HG03432 (cell line): ENCODE measurements around the gene CLCN2.

Source experiments
- ATAC-seq: cut with Tn5 transposase; IDR thresholded peaks from one replicate; pipeline ENCODE4 v1.9.1; 2021; ENCODE audit warnings: mild to moderate bottlenecking, moderate library complexity; ENCODE audit not compliant: unreplicated experiment

The CLCN2 gene

GRCh38 chr3:184361932-184362667, 695 bp upstream of the CLCN2 start:
- peak; percentile 8 for ATAC-seq

DNA sequence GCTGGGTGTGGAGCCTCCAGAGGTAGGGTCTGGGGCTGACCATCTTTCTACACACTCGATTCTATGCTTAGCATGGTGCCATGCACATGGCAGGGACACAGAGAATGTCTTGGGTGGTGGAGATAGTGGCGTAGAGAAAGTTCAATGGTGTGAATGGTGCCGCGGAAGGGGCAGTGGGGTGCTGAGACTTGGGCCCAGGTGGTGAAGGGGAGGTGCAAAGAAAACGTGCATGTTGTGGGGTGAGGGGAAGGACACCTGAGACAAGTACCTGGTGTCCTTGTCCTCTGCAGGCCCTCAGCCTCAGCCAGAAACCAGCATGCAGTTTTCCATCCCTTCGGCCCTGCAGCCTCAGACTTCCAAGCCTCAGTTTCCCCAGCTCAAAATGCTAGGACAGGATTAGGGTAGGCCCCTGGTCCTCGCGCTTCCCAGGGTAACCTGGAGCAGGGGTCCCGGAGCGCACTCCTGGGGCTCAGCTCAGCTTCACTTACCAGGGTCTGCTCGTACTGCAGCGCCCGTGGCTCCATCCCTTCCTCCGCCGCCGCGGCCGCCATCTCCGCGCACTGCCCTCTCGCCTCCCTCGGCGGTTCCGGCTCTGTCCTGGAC, 375 bp downstream of the CLCN2 start:
- ATAC-seq: no peak

DNA sequence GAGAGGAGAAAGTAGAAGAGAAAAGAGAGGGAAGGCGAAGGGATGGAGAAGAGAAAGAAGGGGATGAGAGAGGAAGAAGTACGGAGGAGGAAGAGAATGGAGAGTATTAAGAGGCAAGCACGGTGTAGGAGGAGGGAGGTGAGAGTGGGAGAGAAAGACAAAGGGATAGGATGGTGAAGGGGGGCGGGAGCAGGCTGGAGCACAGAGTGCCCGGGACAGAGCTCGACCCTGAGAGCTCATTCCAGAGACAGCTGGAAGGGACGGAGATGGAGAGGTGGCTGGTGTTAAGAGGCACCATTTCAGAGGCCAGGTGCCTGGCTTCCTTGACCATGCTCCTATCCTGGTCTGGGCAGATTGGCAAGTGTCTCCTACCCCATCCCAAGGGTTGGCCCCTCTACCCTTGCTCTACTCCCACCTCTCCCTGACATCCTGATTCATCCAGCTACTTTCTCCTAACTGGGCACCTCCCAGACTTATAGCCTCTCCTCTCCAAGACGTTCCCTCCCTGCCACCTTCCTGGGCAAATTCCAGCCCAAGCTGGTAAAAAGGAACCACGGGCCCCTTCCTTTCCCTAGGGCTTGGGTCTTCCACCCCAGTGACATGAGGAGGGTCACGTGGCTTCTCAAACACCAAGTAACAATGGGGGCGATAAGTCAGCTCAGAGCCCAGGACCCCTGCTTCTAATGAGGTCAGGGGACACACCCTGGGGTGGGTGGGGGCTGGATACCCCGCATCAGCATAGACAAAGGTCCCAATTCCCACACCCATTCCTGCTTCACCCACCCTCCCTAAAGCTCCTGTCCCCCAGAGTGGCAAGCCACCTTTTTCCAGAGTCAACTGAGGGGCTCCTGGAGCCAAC, 1.1 kb downstream of the CLCN2 start:
- no peak for ATAC-seq

DNA sequence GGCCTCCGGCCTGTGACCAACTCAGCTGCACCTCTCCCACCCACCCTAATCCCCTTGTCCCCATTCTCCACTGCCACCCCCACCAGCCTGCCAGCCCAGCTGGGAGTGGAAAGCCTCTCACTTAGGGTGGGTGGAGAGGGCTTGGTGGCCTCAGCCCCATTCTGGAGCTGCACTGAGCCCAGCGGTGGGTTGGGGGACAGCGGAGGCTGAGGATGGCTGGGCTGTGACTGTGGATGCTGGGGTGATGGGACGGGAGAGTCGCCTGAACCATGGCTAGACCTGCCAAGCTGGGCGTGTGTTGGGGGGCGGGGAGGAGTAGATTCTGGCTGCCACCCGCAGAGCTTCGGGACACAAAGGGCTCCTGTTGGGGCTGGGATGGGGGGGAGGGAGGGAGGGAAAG, 1.8 kb downstream of the CLCN2 start:
- ATAC-seq: no peak

- ATAC-seq: no peak
These were observed 2.5 kb downstream of the CLCN2 start for GRCh38 chr3:184358921-184359350.

DNA sequence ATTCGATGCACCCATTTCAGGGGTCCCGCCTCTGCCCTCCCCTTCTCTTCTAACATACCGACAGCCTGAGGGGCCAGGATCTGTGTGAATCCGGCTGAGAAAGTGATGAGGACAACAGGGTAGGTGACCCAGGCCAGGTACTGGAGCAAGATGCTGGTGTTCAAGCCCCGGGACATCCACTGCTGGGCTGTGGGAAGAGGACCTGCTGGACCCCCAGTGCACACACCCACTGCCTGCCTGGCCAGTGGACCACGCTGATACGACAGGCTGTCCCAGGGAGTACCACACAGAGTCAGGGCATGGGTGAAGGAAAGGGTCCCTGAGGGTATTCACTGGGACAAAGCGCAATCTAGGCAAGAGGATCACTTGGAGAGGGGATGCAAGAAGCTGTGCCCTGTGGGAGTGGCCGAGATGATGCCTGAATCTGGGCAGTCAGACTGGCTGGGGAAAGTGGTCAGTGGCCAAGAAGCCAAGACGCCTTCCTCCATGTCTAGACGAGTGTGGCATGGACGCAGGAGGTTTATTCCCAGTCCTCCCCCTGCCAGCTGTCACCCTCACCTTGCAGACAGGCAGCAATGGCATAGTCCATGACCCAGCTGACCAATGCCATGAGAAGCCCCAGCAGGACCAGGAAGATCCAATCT, 3.2 kb downstream of the CLCN2 start:
- no peak for ATAC-seq

DNA sequence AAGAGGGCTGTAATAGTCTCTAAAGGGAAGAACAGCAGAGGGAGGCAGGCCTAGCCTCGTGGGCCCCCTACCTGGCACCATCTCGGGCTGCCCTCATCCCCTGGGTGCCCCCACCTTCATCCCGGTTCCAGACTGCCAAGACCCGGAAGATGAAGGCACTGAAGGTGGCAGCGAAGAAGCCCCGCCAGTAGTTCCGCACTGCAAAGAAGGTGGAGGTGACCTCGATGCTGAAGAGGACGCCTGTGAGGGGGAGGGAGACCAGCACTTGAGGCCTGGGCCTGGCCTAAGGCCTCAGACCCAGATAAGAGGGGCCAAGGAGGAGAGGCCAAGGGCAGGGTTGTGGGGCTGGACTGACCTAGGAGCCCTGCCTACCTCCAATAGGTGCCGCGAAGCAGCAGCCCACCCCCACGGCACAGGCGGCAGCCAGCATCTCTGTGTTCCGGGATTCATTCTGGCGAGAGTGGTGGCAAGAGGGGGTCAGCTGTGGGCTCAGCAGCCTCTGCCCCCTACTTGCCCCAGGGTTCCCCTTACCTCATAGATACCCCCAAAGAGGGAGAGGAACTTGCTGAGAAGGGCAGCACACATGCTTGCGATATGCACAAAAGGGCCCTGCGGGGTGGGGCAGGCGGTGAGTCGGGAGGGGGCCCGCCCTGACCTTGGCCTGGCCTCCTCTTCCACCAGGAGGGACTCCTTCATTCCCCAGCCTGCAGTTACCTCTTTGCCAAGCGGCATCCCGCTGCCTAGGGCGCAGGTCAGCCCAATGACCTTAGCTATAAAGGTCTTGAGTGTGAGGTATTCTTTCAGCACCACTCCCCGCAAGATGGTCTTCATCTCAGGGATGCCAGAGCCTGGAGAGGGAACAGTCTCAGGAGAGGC, 3.9 kb downstream of the CLCN2 start:
- no peak for ATAC-seq

DNA sequence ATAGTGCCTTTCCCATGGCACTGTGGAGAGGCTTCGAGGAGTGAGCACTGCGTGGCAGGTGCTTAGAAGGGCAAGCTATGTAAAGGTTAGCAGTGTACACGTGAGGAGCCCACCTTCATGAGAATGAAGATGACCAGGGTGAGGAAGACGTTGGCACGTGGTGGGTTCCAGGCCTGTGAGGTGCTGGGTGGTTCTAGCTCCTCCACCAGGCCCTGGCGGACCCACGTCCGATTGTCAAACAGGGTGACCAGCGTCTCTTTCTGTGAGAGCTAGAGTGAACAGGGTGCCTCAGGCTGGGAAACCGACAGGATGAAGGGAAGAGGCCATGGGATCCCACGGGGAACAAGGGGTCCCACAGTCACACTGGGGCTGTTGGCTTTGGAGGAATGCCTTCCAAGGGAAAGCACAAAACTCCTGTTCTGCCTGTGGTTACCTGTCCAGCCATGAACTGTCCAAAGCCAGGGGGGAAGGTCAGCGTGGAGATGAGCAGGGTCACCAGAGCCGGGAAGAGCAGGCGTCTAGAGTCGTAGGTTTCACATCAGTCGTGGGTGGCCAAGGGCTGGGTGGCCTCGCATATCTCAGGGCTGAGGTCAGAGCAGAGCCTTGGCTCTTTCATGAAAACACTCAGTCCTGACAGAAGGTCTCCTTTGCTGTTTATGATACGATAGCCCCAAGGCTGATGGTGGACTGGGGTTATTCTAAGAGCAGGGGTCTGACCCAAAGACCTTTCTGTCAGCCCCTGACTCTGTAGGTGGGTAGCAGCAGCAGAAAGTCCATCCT, 6.0 kb downstream of the CLCN2 start:
- no peak for ATAC-seq

- ATAC-seq: no peak
These were observed 6.7 kb downstream of the CLCN2 start for GRCh38 chr3:184354754-184355153.

DNA sequence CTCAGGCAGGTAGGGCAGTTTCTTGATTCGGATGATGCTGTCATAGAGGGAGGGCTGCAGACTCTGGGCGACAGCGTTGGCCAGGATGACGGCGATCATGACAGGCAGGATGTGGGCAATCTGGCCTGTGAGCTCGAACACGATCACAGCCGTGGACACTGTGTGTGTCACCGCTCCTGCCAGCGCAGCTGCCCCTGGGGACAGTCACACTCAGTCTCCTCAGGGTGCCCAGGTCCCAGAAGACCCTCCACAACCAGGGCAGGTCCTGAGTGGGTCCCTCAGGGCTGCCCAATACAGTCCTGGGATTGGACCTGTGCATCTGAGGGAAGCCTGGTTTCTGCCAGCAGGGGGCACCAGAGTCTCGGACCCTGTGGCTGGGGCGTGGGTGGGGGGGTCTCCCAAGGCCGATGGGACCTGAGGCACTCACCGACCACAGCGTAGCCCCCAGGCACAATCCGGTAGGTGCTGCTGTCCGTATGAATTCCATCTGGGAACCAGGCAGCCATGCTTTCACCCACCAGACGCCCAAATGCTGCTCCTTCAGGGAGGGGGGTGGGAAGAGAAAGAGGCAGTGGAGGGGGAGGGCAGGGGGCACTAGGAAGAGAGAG, 7.2 kb downstream of the CLCN2 start:
- peak; percentile 63 for ATAC-seq

- no peak for ATAC-seq
These were observed 7.9 kb downstream of the CLCN2 start for GRCh38 chr3:184353546-184353941.

GRCh38 chr3:184352897-184353545, 8.4 kb downstream of the CLCN2 start:
- ATAC-seq: no peak

- ATAC-seq: no peak
These were observed 9.1 kb downstream of the CLCN2 start for GRCh38 chr3:184352149-184352785.

GRCh38 chr3:184351511-184352148, 9.8 kb downstream of the CLCN2 start:
- no peak for ATAC-seq

DNA sequence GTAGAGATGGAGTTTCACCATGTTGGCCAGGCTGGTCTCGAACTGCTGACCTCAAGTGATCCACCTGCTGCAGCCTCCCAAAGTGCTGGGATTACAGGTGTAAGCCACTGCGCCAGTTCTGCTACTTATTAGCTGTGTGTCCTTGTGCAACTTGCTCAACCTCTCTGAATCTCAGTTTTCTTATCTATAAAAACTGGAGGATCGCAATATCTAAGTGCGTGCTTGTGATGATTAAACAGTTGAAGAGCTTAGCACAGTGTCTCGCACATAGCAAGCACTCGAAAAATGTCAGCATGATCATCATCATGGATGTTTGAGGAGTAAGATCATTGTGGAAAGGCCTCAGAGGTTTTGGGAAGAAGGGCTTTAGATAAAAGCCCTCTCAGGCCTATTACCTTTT, 10.8 kb downstream of the CLCN2 start:
- no peak for ATAC-seq

DNA sequence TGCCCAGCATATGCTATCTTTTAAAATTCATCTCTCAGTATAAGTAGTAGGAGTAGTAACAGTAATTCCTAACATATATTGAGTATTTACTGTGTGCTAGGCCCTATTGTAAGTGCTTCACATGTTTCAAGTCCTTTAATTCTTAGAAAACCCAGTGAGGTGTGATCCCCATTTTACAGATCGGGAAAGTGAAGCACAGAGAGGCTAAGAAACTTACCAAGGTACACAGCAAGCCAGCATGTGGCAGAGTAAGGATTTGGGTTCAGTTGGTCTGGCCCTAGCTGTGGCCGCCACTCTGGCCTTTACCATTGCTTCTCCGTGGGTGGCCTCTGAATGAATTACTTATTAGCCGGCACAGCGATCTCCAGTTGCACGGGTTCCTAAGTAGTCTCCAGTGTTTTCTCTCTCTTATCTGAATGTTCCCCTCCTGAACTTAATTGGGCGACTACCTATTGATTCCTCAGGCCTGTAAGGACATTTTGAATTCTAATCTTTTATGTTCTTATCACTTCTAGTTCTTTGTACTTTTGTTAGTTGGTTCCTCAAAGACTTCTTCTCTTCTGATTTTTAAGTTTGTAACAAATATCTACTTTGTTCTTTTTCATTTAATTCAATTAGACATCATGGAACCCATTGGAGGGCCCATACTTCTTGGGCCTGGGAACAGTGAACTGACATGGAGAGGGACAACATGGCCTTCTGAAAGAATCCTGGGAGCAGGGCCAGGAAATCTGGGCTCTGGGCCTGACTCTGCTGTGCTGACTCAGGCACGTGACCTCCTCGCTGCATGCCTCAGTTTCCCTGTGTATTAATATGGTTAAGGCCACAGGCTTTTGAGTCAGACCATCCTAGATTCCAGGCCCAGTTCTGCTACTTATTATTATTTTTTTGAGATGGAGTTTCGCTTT, 11.6 kb downstream of the CLCN2 start:
- ATAC-seq: no peak

- ATAC-seq: no peak
These were observed 13.4 kb downstream of the CLCN2 start for GRCh38 chr3:184348057-184348382.
